ENCODE data around the gene VWCE. TPM values are rescaled to one million over a fixed set of nuclear protein-coding genes. Genes with fewer than 3 reads are reported as not detected.
A peak's percentile ranks its signal among the peaks of the same experiment; 100 is the strongest.

The VWCE gene
- total and polyA plus RNA-seq, 7 donors = 0.49 to 5.5 (median 0.61) TPM; not detected in 2

GRCh38 chr11:61290905-61291690, 4.0 kb downstream of the VWCE start:
- H3K4me1 ChIP-seq = peaks cover 0 to 26% (median 23%) of the 10 kb centered on the region in 4 donors
- H3K9me3 ChIP-seq = no peaks in the 10 kb centered on the region
- H3K27ac ChIP-seq = no peak overlapping the region
- intact Hi-C loops (cut with DNase I) = no loop called here
- TF ChIP-seq POLR2AphosphoS5 (IDR thresholded peaks at IDR 0.05) (no peak), CTCF (IDR thresholded peaks at IDR 0.05) (no peak), EP300 (IDR thresholded peaks at IDR 0.05) (no peak), POLR2A (IDR thresholded peaks at IDR 0.05) (no peak)
- H3K27me3 ChIP-seq = peaks cover 6 to 38% (median 26%) of the 10 kb centered on the region in 3 donors
- no peak overlapping the region for H3K4me3 ChIP-seq
- DNase-seq = no peak
- H3K36me3 ChIP-seq = no peaks in the 10 kb centered on the region
- WGBS, 2 donors = 62 to 86% methylated on average over 12 of the region's 12 CpGs

GRCh38 chr11:61287338-61287977, 7.7 kb downstream of the VWCE start:
- Histone ChIP-seq H3K27ac (no peak overlapping the region), H3K4me3 (no peak overlapping the region), H3K4me1 (no peaks in the 10 kb centered on the region), H3K36me3 (no peaks in the 10 kb centered on the region), H3K9me3 (no peaks in the 10 kb centered on the region), H3K27me3 (peaks cover 0 to 6% (median 4%) of the 10 kb centered on the region in 3 donors)
- intact Hi-C loops (cut with DNase I) = no loop called here
- 84 to 90% methylated on average over 14 of the region's 14 CpGs for WGBS, 2 donors
- TF ChIP-seq CTCF (IDR thresholded peaks at IDR 0.05) = no peak
- TF ChIP-seq EP300 (IDR thresholded peaks at IDR 0.05) = no peak
- TF ChIP-seq POLR2A (IDR thresholded peaks at IDR 0.05) = no peak
- TF ChIP-seq POLR2AphosphoS5 (IDR thresholded peaks at IDR 0.05) = no peak
- no peak for DNase-seq

- Histone ChIP-seq H3K36me3 (no peaks in the 10 kb centered on the region), H3K27me3 (peaks cover 0 to 10% (median 0%) of the 10 kb centered on the region in 3 donors), H3K4me1 (peaks cover 0 to 8% (median 0%) of the 10 kb centered on the region in 4 donors), H3K4me3 (no peak overlapping the region), H3K27ac (no peak overlapping the region), H3K9me3 (no peaks in the 10 kb centered on the region)
- intact Hi-C loops (cut with DNase I) = no loop called here
- TF ChIP-seq CTCF (IDR thresholded peaks at IDR 0.05) = no peak
- TF ChIP-seq EP300 (IDR thresholded peaks at IDR 0.05) = no peak
- 91 to 93% methylated on average over 4 of the region's 4 CpGs for WGBS, 2 donors
- DNase-seq = no peak
These were observed 11.5 kb downstream of the VWCE start for GRCh38 chr11:61283613-61284012.

- 22 to 57% methylated on average over 35 of the region's 35 CpGs for WGBS, 2 donors
- TF ChIP-seq POLR2A (IDR thresholded peaks at IDR 0.05) = no peak
- TF ChIP-seq CTCF (IDR thresholded peaks at IDR 0.05) = no peak
- TF ChIP-seq POLR2AphosphoS5 (IDR thresholded peaks at IDR 0.05) = no peak
- no peak for TF ChIP-seq EP300 (IDR thresholded peaks at IDR 0.05)
- H3K9me3 ChIP-seq = no peaks in the 10 kb centered on the region
- intact Hi-C loops (cut with DNase I) = no loop called here
- peak; percentile 71 for DNase-seq
- no peak overlapping the region for H3K4me3 ChIP-seq
- peaks cover 0 to 10% (median 0%) of the 10 kb centered on the region in 3 donors for H3K27me3 ChIP-seq
- H3K27ac ChIP-seq = no peak overlapping the region
- H3K36me3 ChIP-seq = no peaks in the 10 kb centered on the region
- H3K4me1 ChIP-seq = peaks cover 0 to 8% (median 0%) of the 10 kb centered on the region in 4 donors
These were observed 13.4 kb downstream of the VWCE start for GRCh38 chr11:61281581-61282250.
